Adrenal gland (tissue), 12 donors: Measurements from ENCODE around the gene TIMM29. TPM values are rescaled to one million over a fixed set of nuclear protein-coding genes. Genes with fewer than 3 reads are reported as not detected.
"Not testable (repeated sequence)": the region's sequence is repeated elsewhere in the genome, so short reads cannot be mapped to it uniquely, and the experiment has no call there.

Experiments used
- DNase-seq, 7 donors: peaks; one replicate each; pipeline ENCODE4 v3.0.0-alpha.2; 2019 to 2020
- H3K27ac ChIP-seq, 5 donors: fragments of 200-600 bp; sonication (generic) in 4 of 5; 1 replicate in 3 of 5; 2 replicates in 2 of 5; pipeline versions ENCODE4 v1.5.1 to v1.8.0; 2016 to 2020; ENCODE audit warnings: mild to moderate bottlenecking in 1 of 5
- H3K27me3 ChIP-seq: fragments of 200-600 bp; 2 replicates; pipeline ENCODE4 v1.8.0; 2021
- H3K36me3 ChIP-seq, 2 donors: fragments of 200-600 bp; replicated peaks in 1 of 2; 1 replicate in 1 of 2; 2 replicates in 1 of 2; pipeline versions ENCODE4 v1.5.1 to v1.8.0; 2018 to 2022
- H3K4me1 ChIP-seq, 2 donors: fragments of 200-600 bp; replicated peaks in 1 of 2; 1 replicate in 1 of 2; 2 replicates in 1 of 2; pipeline versions ENCODE4 v1.5.1 to v1.8.0; 2018 to 2021
- H3K4me3 ChIP-seq, 4 donors: fragments of 200-600 bp; sonication (generic) in 3 of 4; one replicate each; pipeline ENCODE4 v1.5.1; 2016 to 2018
- H3K9me3 ChIP-seq, 3 donors: fragments of 200-600 bp; sonication (generic) in 1 of 3; replicated peaks in 1 of 3; 1 replicate in 2 of 3; 2 replicates in 1 of 3; pipeline versions ENCODE4 v1.5.1 to v1.8.0; 2016 to 2021
- POLR2A ChIP-seq, 2 donors: fragments of 450-650 bp; IDR thresholded peaks; one replicate each; pipeline ENCODE4 v1.6.1; 2017; ENCODE audit warnings: antibody characterized with exemption in 2 of 2, mild to moderate bottlenecking in 2 of 2, moderate library complexity in 1 of 2
- WGBS, 4 donors: extraction: QIAGEN DNeasy Blood & Tissue Kit in 2 of 4; methylation state at CpG; one replicate each; pipeline versions ENCODE4 v1.1.5 to v1.1.7; 2013 to 2017; 5-methylcytosine and 5-hydroxymethylcytosine counted together
- intact Hi-C, 2 donors: fragments of 100-400 bp; cut with DNase I; formaldehyde crosslinking; loops; one replicate each; pipeline versions ENCODE4 v1.14.1 to v1.15.0; 2022 to 2023
- polyA plus RNA-seq, 3 donors: library from polyadenylated mRNA; stranded (reverse); fragments of 200-250 nt in 2 of 3; fragments of 350-450 nt in 1 of 3; fragmentation: Illumina TruSeq in 1 of 3; extraction: RNeasy Lipid Tissue Mini Kit (QIAGEN cat#74804) in 1 of 3; gene quantifications; one replicate each; pipeline ENCODE4 v1.2.3, GENCODE V29; 2013 to 2014
- total RNA-seq, 9 donors: library from RNA; depleted of rRNA in 4 of 9; stranded (reverse); fragments of >200 nt in 4 of 9; fragments of 120-200 nt in 1 of 9; fragmentation: NEBNext Ultra II Directional in 1 of 9; extraction: Animal tissue kit (Norgen Biotek cat#: 25700) in 1 of 9; gene quantifications; one replicate each; pipeline versions ENCODE4 v1.1.0 to v1.2.4, GENCODE V29; 2013 to 2023
- TF ChIP-seq, protein P1 (sequence below), 6 experiments: fragments of 450-650 bp in 4 of 6; fragments of 200-600 bp in 2 of 6; sonication (generic) in 1 of 6; IDR thresholded peaks; 1 replicate in 5 of 6; 2 replicates in 1 of 6; pipeline versions ENCODE4 v1.5.1 to v1.8.0; 2016 to 2021; ENCODE audit warnings: antibody characterized with exemption in 6 of 6, mild to moderate bottlenecking in 2 of 6, moderate library complexity in 1 of 6
- donor health status: healthy with polysubstance abuse.
- donor health status: Bipolar disorder and iron deficiency.
- donor health status: DM: yes; HTN: yes; CAD: no.
- donor health status: DM: no; HTN: no; CAD: no.
- donor health status: DM: no; HTN: no; CAD: no.
- donor health status: DM: yes; HTN: yes; CAD: no.

Gene TIMM29
- total and polyA plus RNA-seq, 12 donors, result 10.5 to 39.7 (median 26.2) TPM

DNA sequence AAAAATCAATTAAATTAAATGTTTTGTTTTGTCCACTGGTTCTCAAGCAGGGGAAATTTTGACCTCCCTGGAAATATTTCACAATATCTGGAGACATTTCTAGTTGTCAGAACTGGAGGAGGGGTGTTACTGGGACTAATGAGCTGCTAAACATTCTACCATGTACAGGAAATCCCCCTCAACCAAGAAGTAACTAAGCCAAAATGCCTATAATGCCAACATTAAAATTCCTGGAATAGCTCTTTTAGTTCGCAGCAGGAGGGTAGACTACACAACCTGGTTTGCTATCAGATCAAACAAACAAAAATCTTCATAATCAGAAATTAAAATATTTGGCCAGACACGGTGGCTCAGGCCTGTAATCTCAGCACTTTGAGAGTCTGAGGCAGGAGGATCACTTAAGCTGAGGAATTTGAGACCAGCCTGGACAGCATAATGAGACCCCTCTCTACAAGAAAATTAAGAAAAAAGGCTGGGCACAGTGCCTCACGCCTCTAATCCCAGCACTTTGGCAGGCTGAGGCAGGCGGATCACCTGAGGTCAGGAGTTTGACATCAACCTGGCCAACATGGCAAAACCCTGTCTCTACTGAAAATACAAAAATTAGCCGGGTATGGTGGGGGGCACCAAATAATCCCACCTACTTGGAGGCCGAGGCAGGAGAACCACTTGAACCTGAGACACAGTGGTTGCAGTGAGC, 18.5 kb downstream of the TIMM29 start:
- Histone ChIP-seq H3K4me3 (no peak overlapping the region), H3K4me1 (no peaks in the 10 kb centered on the region), H3K9me3 (no peaks in the 10 kb centered on the region), H3K27ac (no peak overlapping the region), H3K36me3 (no peaks in the 10 kb centered on the region), H3K27me3 (no peaks in the 10 kb centered on the region)
- no peak for DNase-seq
- intact Hi-C loops, result no loop called here
- TF ChIP-seq, protein P1, sequence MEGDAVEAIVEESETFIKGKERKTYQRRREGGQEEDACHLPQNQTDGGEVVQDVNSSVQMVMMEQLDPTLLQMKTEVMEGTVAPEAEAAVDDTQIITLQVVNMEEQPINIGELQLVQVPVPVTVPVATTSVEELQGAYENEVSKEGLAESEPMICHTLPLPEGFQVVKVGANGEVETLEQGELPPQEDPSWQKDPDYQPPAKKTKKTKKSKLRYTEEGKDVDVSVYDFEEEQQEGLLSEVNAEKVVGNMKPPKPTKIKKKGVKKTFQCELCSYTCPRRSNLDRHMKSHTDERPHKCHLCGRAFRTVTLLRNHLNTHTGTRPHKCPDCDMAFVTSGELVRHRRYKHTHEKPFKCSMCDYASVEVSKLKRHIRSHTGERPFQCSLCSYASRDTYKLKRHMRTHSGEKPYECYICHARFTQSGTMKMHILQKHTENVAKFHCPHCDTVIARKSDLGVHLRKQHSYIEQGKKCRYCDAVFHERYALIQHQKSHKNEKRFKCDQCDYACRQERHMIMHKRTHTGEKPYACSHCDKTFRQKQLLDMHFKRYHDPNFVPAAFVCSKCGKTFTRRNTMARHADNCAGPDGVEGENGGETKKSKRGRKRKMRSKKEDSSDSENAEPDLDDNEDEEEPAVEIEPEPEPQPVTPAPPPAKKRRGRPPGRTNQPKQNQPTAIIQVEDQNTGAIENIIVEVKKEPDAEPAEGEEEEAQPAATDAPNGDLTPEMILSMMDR (IDR thresholded peaks at IDR 0.05), result no peak
- no peak for TF ChIP-seq POLR2A (IDR thresholded peaks at IDR 0.05)
- 79 to 86% (median 82%) methylated on average over 6 of the region's 6 CpGs for WGBS, 4 donors

DNA sequence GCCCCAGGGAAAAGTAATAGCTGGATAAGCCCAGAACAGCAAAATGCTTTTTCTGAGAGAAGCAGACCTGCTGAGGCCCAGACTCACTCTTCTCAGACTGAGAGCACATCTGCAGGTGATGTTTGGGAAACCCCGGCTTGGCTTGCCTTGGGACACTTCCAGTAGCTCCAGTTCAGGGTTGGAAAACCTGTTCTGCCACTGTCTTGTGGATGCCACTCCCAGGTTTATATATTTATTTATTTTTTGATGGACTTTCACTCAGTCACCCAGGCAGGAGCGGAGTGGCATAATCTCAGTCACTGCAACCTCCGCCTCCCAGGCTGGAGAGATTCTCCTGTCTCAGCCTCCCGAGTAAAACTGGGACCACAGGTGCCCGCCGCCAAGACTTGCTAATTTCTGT, 24.2 kb downstream of the TIMM29 start:
- peaks cover 0 to 5% of the 10 kb centered on the region in 2 donors for H3K4me1 ChIP-seq
- TF ChIP-seq, protein P1 (IDR thresholded peaks at IDR 0.05), result no peak
- TF ChIP-seq POLR2A (IDR thresholded peaks at IDR 0.05), result no peak
- H3K36me3 ChIP-seq, result no peaks in the 10 kb centered on the region
- H3K9me3 ChIP-seq, result no peaks in the 10 kb centered on the region
- WGBS, 4 donors, result 86 to 97% (median 96%) methylated on average over 6 of the region's 6 CpGs
- H3K27ac ChIP-seq, result no peak overlapping the region
- H3K27me3 ChIP-seq, result no peaks in the 10 kb centered on the region
- DNase-seq, result no peak
- intact Hi-C loops, result no loop called here
- no peak overlapping the region for H3K4me3 ChIP-seq

DNA sequence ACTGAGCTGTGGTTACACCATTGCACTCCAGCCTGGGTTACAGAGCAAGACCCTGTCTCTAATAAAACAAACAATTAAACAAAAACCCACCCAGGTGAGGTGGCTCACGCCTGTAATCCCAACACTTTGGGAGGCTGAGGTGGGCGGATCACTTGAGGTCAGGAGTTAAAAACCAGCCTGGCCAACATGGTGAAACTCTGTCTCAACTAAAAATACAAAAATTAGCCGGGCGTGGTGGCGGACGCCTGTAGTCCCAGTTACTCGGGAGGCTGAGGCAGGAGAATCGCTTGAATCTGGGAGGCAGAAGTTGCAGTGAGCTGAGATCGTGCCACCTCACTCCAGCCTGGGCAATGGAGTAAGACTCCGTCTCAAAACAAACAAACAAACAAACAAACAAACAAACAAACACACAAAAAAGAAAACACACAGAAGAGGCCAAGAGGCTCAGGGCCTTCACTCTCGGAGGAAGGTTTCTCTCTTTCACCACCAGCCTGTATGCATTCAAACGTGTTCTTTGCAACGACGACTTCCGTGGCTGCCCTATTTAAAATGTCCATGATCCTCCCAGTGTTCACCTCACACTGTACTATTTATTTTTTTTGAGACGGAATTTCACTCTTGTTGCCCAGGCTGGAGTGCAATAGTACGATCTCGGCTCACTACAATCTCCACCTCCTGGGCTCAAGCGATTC, 30.8 kb downstream of the TIMM29 start:
- H3K36me3 ChIP-seq, H3K9me3 ChIP-seq, H3K27me3 ChIP-seq, intact Hi-C loops, DNase-seq: not testable (repeated sequence)
- peaks cover 6 to 18% of the 10 kb centered on the region in 2 donors for H3K4me1 ChIP-seq
- peak overlapping the region in 2 of 4 donors; percentile 88 to 100 for H3K4me3 ChIP-seq
- WGBS, 4 donors, result 95 to 97% (median 96%) methylated on average over 19 of the region's 19 CpGs
- H3K27ac ChIP-seq, result peak overlapping the region in 2 of 5 donors; percentile 94 to 99

DNA sequence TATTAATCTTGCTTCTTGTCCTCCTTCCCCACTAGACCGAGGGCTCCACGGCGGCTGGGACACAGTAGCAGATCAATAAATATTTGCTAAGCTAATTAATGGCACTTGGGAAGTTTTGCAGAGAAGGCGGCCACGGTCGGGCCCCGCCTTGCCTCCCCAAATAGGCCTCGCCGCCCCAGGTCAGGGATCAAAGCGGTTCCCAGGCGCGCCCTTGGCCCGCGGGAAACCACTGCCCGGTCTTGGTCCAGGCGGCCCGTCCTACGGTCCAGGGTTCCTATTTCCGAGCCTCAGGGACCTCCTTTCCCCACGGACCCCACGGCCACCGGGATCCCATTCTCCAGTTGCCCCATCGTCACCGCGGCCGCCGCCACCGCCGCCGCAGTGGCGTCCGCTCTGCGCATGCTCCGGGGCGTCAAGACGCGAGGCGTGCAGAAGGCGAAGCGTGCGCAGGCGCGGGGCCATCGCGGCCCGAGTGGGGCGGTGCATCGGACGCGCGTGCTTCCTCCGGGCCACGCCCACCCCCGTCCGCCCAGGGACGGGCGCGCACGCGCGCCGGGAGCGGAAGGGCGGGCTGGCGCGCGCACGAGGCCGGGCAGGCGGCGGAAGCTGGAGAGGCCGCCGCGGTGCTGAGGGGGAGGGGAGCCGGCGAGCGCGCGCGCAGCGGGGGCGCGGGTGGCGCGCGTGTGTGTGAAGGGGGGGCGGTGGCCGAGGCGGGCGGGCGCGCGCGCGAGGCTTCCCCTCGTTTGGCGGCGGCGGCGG, 31.9 kb downstream of the TIMM29 start, which contains the start of gene SMARCA4:
TSS of gene SMARCA4 (plus strand) at position 717 of the 759 bp plus-strand sequence. CDS start 23,122 bp downstream, outside the sequence.
- TF ChIP-seq, protein P1 (IDR thresholded peaks at IDR 0.05), result no peak
- peak; percentile 86 to 98 for TF ChIP-seq POLR2A (IDR thresholded peaks at IDR 0.05)
- peak within 1 kb of the TSS; percentile 79 to 99 (median 94) for H3K27ac ChIP-seq
- 0 to 2% (median 1%) methylated on average over 12 to 100 of the region's 100 CpGs for WGBS, 4 donors

More for the DNA sequence above, 31.9 kb downstream of the TIMM29 start, which contains the start of gene SMARCA4:
- Histone ChIP-seq H3K9me3 (no peaks in the 10 kb centered on the region), H3K36me3 (no peaks in the 10 kb centered on the region), H3K4me3 (peak within 1 kb of the TSS; percentile 62 to 100 (median 76)), H3K4me1 (peaks cover 5 to 18% of the 10 kb centered on the region in 2 donors), H3K27me3 (no peaks in the 10 kb centered on the region)
- DNase-seq, result peak; percentile 96 to 99 (median 97)
- intact Hi-C loops, result no loop called here
